SK-N-SH (cell line): ENCODE data around the gene EP400. TPM values are rescaled to one million over a fixed set of nuclear protein-coding genes. Genes with fewer than 3 reads are reported as not detected.

ENCODE experiments used
- CTCF ChIA-PET: fragments of 300-600, 350-600 bp; formaldehyde crosslinking; extraction: SDS; loops from one replicate; lab custom pipeline; 2021; lab: Yijun Ruan, JAX
- POLR2A ChIA-PET: fragments of 350-600 bp; sonication (Branson Sonifier 250); formaldehyde crosslinking; extraction: SDS; loops from one replicate; lab custom pipeline; 2020; ENCODE audit warnings: antibody characterized with exemption, inconsistent platforms; lab: Yijun Ruan, JAX
- DNase-seq: peaks from one replicate; pipeline ENCODE4 v3.0.0; 2012
- H2AFZ ChIP-seq: fragments of 200-600 bp; sonication (generic); 2 replicates; pipeline ENCODE4 v1.8.1; 2016; ENCODE audit warnings: antibody characterized with exemption, mild to moderate bottlenecking, low read depth
- H3F3A ChIP-seq: fragments of 200-600 bp; sonication (generic); replicated peaks from 2 replicates; pipeline ENCODE3; 2016; ENCODE audit warnings: antibody characterized with exemption, mild to moderate bottlenecking; ENCODE audit not compliant: insufficient read depth
- H3K27ac ChIP-seq, 2 experiments: fragments of 200-500 bp in 1 of 2; fragments of 200-600 bp in 1 of 2; sonication (Bioruptor generic) in 1 of 2; sonication (generic), shearing (Covaris generic) in 1 of 2; 2 replicates each; pipeline versions ENCODE4 v1.5.1 to v1.6.1; 2014 to 2016; ENCODE audit warnings: low read depth in 2 of 2, inconsistent platforms in 1 of 2, low read length in 1 of 2, mild to moderate bottlenecking in 1 of 2, mixed read lengths in 1 of 2
- H3K27me3 ChIP-seq: fragments of 200-600 bp; sonication (generic), shearing (Covaris generic); 2 replicates; pipeline ENCODE4 v1.6.1; 2016; ENCODE audit warnings: mixed run types; ENCODE audit not compliant: insufficient read depth
- H3K36me3 ChIP-seq, 2 experiments: fragments of 200-500 bp in 1 of 2; fragments of 200-600 bp in 1 of 2; sonication (Bioruptor generic) in 1 of 2; sonication (generic) in 1 of 2; replicated peaks in 1 of 2; 2 replicates each; pipeline versions ENCODE3 to v1.5.1; 2014 to 2016; ENCODE audit warnings: low read length in 1 of 2, mild to moderate bottlenecking in 1 of 2; ENCODE audit not compliant: insufficient read depth in 2 of 2, control insufficient read depth in 1 of 2
- H3K4me1 ChIP-seq, 2 experiments: fragments of 200-500 bp in 1 of 2; fragments of 200-600 bp in 1 of 2; sonication (Bioruptor generic) in 1 of 2; sonication (generic), shearing (Covaris generic) in 1 of 2; 2 replicates each; pipeline versions ENCODE4 v1.5.1 to v1.6.1; 2014 to 2016; ENCODE audit warnings: low read depth in 1 of 2, low read length in 1 of 2, mixed run types in 1 of 2; ENCODE audit not compliant: insufficient read depth in 2 of 2, control insufficient read depth in 1 of 2
- H3K4me2 ChIP-seq: fragments of 200-600 bp; sonication (generic), shearing (Covaris generic); 2 replicates; pipeline ENCODE4 v1.6.1; 2017; ENCODE audit warnings: mixed run types
- H3K4me3 ChIP-seq, 2 experiments: fragments of 200-500 bp in 1 of 2; fragments of 200-600 bp in 1 of 2; sonication (Bioruptor generic) in 1 of 2; sonication (generic), shearing (Covaris generic) in 1 of 2; 2 replicates each; pipeline versions ENCODE4 v1.5.1 to v1.8.1; 2014 to 2016; ENCODE audit warnings: low read depth in 2 of 2, inconsistent platforms in 1 of 2, low read length in 1 of 2, mild to moderate bottlenecking in 1 of 2, mixed read lengths in 1 of 2, moderate library complexity in 1 of 2
- H3K79me2 ChIP-seq: fragments of 200-600 bp; sonication (generic); 2 replicates; pipeline ENCODE4 v1.8.1; 2017; ENCODE audit warnings: mild to moderate bottlenecking; ENCODE audit not compliant: insufficient read depth
- H3K9ac ChIP-seq: fragments of 200-600 bp; sonication (generic); 2 replicates; pipeline ENCODE4 v1.6.1; 2017; ENCODE audit warnings: mixed run types
- H3K9me2 ChIP-seq: fragments of 200-600 bp; sonication (generic); 2 replicates; pipeline ENCODE4 v1.6.1; 2017; ENCODE audit warnings: mixed run types
- H3K9me3 ChIP-seq: fragments of 200-600 bp; sonication (generic); 2 replicates; pipeline ENCODE4 v1.6.1; 2017; ENCODE audit warnings: mixed run types, mild to moderate bottlenecking, moderate library complexity
- H4K20me1 ChIP-seq: fragments of 200-600 bp; sonication (generic); 2 replicates; pipeline ENCODE4 v1.6.1; 2017; ENCODE audit warnings: mild to moderate bottlenecking, mixed run types; ENCODE audit not compliant: insufficient read depth
- EP300 ChIP-seq, 2 experiments: IDR thresholded peaks; 2 replicates each; pipeline versions ENCODE4 v1.4.0 to v1.6.1; 2012; ENCODE audit warnings: borderline replicate concordance in 1 of 2, low read depth in 1 of 2, low read length in 1 of 2
- EZH2phosphoT487 ChIP-seq: fragments of 200-600 bp; sonication (generic); IDR thresholded peaks from 2 replicates; pipeline ENCODE4 v1.6.1; 2017; ENCODE audit warnings: low read depth, mixed run types, mild to moderate bottlenecking, antibody characterized with exemption, moderate library complexity, borderline replicate concordance
- FOSL2 ChIP-seq: IDR thresholded peaks from 2 replicates; pipeline ENCODE4 v1.4.0; 2012; ENCODE audit warnings: low read depth, mild to moderate bottlenecking, moderate library complexity, borderline replicate concordance
- FOXJ3 ChIP-seq: sonication (generic); formaldehyde crosslinking; IDR thresholded peaks from 2 replicates; pipeline ENCODE4 v1.5.1; 2020; ENCODE audit warnings: mild to moderate bottlenecking, missing genetic modification reagents
- GABPA ChIP-seq: IDR thresholded peaks from 2 replicates; pipeline ENCODE4 v1.4.0; 2012; ENCODE audit warnings: low read depth, mild to moderate bottlenecking
- JUND ChIP-seq: IDR thresholded peaks from 2 replicates; pipeline ENCODE4 v1.4.0; 2012
- PBX3 ChIP-seq: IDR thresholded peaks from 2 replicates; pipeline ENCODE4; 2012
- POLR2AphosphoS5 ChIP-seq: IDR thresholded peaks from 2 replicates; pipeline ENCODE4 v1.6.1; 2012; ENCODE audit warnings: low read depth, low read length
- SIN3A ChIP-seq: IDR thresholded peaks from 2 replicates; pipeline ENCODE4 v1.6.1; 2012; ENCODE audit warnings: low read depth, mild to moderate bottlenecking, low read length, moderate library complexity, borderline replicate concordance
- SMC3 ChIP-seq: IDR thresholded peaks from 2 replicates; pipeline ENCODE4 v1.6.1; 2012; ENCODE audit warnings: low read depth, low read length, improper control_type of control experiment
- TCF12 ChIP-seq: IDR thresholded peaks from 2 replicates; pipeline ENCODE4 v1.4.0; 2012
- TEAD4 ChIP-seq: IDR thresholded peaks from 2 replicates; pipeline ENCODE4 v1.4.0; 2012; ENCODE audit warnings: mild to moderate bottlenecking, borderline replicate concordance; ENCODE audit not compliant: insufficient read depth
- USF1 ChIP-seq: IDR thresholded peaks from 2 replicates; pipeline ENCODE4 v1.4.0; 2012; ENCODE audit warnings: low read depth, borderline replicate concordance
- USF2 ChIP-seq: fragments of 150-350 bp; IDR thresholded peaks from 2 replicates; pipeline ENCODE4 v1.6.1; 2017; ENCODE audit warnings: antibody characterized with exemption, low read length, low read depth, borderline replicate concordance
- ZBTB33 ChIP-seq: IDR thresholded peaks from 2 replicates; pipeline ENCODE4 v1.4.0; 2012; ENCODE audit warnings: low read depth, borderline replicate concordance
- WGBS: methylation state at CpG from one replicate; pipeline ENCODE4 v1.1.6; 2017; ENCODE audit warnings: low lambda C conversion rate; 5-methylcytosine and 5-hydroxymethylcytosine counted together
- polyA plus RNA-seq, 3 experiments: library from polyadenylated mRNA; depleted of rRNA; stranded (reverse); fragments of >200 nt; gene quantifications; 2 replicates each; pipeline ENCODE4 v1.2.3, GENCODE V29; 2012
- TF ChIP-seq, protein P1 (sequence below): IDR thresholded peaks from 2 replicates; pipeline ENCODE4 v1.4.0; 2012; ENCODE audit warnings: low read depth
- TF ChIP-seq, protein P2 (sequence below): fragments of 150-350 bp; IDR thresholded peaks from 2 replicates; pipeline ENCODE4 v1.6.1; 2016; ENCODE audit warnings: mild to moderate bottlenecking, low read depth, low read length
- TF ChIP-seq, protein P3 (sequence below): IDR thresholded peaks from 2 replicates; pipeline ENCODE4 v1.6.1; 2012; ENCODE audit warnings: mild to moderate bottlenecking, low read depth, low read length, moderate library complexity

Gene EP400
- polyA plus RNA-seq, 1 of the 3 experiments (the other 2 are of a cell fraction) = 7.0 TPM

DNA sequence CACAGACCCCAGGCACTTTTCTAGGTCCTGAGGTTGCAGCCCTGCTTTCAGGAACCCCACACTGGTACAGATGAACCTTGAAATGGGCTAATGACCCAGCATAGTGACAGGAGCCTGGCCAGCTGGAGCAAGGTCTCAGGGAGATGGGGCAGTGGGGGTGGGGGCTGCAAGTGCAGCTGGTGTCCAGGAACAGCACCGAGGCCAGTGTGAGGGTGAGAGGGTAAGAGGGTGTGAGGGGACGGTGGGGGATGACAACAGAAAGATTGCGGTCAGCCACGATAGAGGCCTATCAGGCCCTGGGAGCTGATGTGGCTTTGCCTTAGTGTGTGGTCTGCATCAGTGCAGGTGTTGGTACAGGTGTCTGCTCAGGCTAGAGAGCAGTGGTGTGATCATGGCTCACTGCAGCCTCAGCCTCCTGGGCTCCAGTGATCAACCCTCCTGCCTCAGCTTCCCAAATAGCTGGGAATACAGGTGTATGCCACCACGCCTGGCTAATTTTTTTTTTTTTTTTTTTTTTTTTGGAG, 59.7 kb downstream of the EP400 start:
- Histone ChIP-seq H3K36me3 (peaks cover 51 to 69% of the 10 kb centered on the region in 2 experiments), H3K79me2 (peaks cover 3% of the 10 kb centered on the region; the same call in 1 of the 2 replicates), H3K9ac (no peak overlapping the region), H3K9me3 (no peaks in the 10 kb centered on the region), H3F3A (no peaks in the 10 kb centered on the region), H3K4me3 (no peak overlapping the region), H3K4me1 (0 out of 4 replicates have a peak, but pooled peaks cover 0 to 6% of the 10 kb centered on the region in 2 experiments), H2AFZ (no peak overlapping the region), H4K20me1 (no peaks in the 10 kb centered on the region), H3K27me3 (no peaks in the 10 kb centered on the region), H3K9me2 (no peaks in the 10 kb centered on the region), H3K4me2 (no peak overlapping the region), H3K27ac (no peak overlapping the region)
- DNase-seq = no peak
- POLR2A ChIA-PET = interaction anchor here (0.6 kb wide), 1 partner anchor 390 kb away, joined by 3 read pairs; no protein-coding TSS in a partner anchor
- CTCF ChIA-PET = no interaction called here
- no peak for TF ChIP-seq ZBTB33
- TF ChIP-seq EZH2phosphoT487 = no peak
- TF ChIP-seq USF1 = no peak
- no peak for TF ChIP-seq EP300 (IDR thresholded peaks at IDR 0.05; ENCODE audit: borderline replicate concordance in 1 of 2, low read depth in 1 of 2, low read length in 1 of 2)
- no peak for TF ChIP-seq JUND
- TF ChIP-seq GABPA = no peak
- no peak for TF ChIP-seq SIN3A
- TF ChIP-seq, protein P1, sequence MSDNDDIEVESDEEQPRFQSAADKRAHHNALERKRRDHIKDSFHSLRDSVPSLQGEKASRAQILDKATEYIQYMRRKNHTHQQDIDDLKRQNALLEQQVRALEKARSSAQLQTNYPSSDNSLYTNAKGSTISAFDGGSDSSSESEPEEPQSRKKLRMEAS = no peak
- TF ChIP-seq, protein P2, sequence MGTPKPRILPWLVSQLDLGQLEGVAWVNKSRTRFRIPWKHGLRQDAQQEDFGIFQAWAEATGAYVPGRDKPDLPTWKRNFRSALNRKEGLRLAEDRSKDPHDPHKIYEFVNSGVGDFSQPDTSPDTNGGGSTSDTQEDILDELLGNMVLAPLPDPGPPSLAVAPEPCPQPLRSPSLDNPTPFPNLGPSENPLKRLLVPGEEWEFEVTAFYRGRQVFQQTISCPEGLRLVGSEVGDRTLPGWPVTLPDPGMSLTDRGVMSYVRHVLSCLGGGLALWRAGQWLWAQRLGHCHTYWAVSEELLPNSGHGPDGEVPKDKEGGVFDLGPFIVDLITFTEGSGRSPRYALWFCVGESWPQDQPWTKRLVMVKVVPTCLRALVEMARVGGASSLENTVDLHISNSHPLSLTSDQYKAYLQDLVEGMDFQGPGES = no peak
- no peak for TF ChIP-seq PBX3
- no peak for TF ChIP-seq FOXJ3 (CRISPR knock-in tag)
- TF ChIP-seq TEAD4 = no peak
- TF ChIP-seq FOSL2 = no peak
- TF ChIP-seq POLR2AphosphoS5 = no peak
- TF ChIP-seq, protein P3, sequence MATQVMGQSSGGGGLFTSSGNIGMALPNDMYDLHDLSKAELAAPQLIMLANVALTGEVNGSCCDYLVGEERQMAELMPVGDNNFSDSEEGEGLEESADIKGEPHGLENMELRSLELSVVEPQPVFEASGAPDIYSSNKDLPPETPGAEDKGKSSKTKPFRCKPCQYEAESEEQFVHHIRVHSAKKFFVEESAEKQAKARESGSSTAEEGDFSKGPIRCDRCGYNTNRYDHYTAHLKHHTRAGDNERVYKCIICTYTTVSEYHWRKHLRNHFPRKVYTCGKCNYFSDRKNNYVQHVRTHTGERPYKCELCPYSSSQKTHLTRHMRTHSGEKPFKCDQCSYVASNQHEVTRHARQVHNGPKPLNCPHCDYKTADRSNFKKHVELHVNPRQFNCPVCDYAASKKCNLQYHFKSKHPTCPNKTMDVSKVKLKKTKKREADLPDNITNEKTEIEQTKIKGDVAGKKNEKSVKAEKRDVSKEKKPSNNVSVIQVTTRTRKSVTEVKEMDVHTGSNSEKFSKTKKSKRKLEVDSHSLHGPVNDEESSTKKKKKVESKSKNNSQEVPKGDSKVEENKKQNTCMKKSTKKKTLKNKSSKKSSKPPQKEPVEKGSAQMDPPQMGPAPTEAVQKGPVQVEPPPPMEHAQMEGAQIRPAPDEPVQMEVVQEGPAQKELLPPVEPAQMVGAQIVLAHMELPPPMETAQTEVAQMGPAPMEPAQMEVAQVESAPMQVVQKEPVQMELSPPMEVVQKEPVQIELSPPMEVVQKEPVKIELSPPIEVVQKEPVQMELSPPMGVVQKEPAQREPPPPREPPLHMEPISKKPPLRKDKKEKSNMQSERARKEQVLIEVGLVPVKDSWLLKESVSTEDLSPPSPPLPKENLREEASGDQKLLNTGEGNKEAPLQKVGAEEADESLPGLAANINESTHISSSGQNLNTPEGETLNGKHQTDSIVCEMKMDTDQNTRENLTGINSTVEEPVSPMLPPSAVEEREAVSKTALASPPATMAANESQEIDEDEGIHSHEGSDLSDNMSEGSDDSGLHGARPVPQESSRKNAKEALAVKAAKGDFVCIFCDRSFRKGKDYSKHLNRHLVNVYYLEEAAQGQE = no peak
- no peak for TF ChIP-seq SMC3
- TF ChIP-seq TCF12 = no peak
- TF ChIP-seq USF2 = no peak
- WGBS = 94% methylated on average over 5 of the region's 5 CpGs
